ENCODE results near the gene PPIG.
"Not testable (repeated sequence)": the region's sequence is repeated elsewhere in the genome, so short reads cannot be mapped to it uniquely, and the experiment has no call there.

PPIG gene

GRCh38 chr2:169565686-169566085, 18.5 kb upstream of the PPIG start:
- no peak for FAIRE-seq
- no peak for DNase-seq (ENCODE audit: insufficient read length, low spot score)
- TF ChIP-seq, protein P1, sequence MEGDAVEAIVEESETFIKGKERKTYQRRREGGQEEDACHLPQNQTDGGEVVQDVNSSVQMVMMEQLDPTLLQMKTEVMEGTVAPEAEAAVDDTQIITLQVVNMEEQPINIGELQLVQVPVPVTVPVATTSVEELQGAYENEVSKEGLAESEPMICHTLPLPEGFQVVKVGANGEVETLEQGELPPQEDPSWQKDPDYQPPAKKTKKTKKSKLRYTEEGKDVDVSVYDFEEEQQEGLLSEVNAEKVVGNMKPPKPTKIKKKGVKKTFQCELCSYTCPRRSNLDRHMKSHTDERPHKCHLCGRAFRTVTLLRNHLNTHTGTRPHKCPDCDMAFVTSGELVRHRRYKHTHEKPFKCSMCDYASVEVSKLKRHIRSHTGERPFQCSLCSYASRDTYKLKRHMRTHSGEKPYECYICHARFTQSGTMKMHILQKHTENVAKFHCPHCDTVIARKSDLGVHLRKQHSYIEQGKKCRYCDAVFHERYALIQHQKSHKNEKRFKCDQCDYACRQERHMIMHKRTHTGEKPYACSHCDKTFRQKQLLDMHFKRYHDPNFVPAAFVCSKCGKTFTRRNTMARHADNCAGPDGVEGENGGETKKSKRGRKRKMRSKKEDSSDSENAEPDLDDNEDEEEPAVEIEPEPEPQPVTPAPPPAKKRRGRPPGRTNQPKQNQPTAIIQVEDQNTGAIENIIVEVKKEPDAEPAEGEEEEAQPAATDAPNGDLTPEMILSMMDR (IDR thresholded peaks at IDR 0.05; ENCODE audit: insufficient read depth, missing control alignments), result no peak

DNA sequence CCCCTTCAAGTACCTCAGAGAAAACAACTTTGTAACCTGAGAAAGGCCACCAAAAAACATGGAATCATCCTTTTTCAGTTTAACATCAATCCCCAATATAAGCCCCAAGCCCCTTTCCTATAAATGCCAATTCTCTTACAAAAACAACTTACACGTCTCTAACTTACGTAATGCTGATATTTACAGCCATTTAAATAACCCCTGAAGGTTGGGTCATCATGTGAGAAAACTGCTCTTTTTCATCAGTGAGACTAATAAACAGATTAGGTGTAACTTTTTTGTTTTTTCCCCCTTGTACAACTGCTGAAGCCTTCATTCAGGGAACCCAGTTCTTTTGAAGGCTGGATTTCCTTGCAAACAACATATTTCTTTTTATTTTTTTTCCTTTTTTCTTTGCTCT, 14.2 kb upstream of the PPIG start:
- peak; percentile 67 for FAIRE-seq
- TF ChIP-seq, protein P1 (IDR thresholded peaks at IDR 0.05; ENCODE audit: insufficient read depth, missing control alignments), result no peak
- DNase-seq (ENCODE audit: insufficient read length, low spot score), result no peak

- not testable (repeated sequence) for DNase-seq (ENCODE audit: insufficient read length, low spot score); FAIRE-seq
These were observed 13.4 kb upstream of the PPIG start for GRCh38 chr2:169570752-169571151.

DNA sequence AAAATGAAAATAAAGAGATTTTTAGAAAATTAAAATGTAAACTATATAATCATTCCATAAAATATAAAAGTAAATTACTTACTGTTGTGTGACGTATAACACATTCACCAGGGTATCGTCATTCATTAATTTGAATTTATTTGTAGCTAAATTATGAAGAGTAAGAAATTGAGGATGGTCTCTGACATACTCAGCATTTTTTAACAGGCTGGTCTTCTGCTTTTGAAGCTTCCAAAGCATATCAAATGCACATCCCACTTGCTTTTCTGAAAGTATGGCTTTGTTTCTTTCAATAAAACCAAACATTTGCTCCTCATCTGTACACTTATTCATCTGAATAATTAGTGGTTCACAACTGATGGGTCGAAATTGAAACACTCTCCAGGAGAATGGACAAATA, 12.6 kb upstream of the PPIG start:
- FAIRE-seq (no peak), DNase-seq (ENCODE audit: insufficient read length, low spot score) (no peak)
- TF ChIP-seq, protein P1 (IDR thresholded peaks at IDR 0.05; ENCODE audit: insufficient read depth, missing control alignments), result no peak

- TF ChIP-seq, protein P1 (IDR thresholded peaks at IDR 0.05; ENCODE audit: insufficient read depth, missing control alignments), result no peak
- FAIRE-seq, result no peak
These were observed 12.0 kb upstream of the PPIG start for GRCh38 chr2:169572189-169572588.

DNA sequence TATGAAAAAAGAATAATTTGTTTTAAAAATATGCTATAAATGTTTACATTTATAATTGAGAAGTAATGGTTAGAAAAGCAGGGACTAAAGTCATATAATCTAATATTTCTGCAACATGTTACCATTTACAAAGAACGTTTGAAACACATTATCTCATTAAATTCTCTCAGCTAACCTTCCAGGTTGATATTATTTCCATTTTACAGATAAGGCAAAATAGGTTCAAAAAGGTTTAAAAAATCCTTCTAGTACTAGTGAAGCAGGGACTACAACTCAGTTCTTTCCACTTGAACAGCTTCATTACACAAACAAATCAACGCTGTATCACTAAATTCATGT, 11.4 kb upstream of the PPIG start:
- TF ChIP-seq, protein P1 (IDR thresholded peaks at IDR 0.05; ENCODE audit: insufficient read depth, missing control alignments), result no peak
- peak; percentile 51 for FAIRE-seq
- DNase-seq (ENCODE audit: insufficient read length, low spot score), result no peak

More at GRCh38 chr2:169572189-169572588, 12.0 kb upstream of the PPIG start:
- DNase-seq (ENCODE audit: insufficient read length, low spot score), result no peak

- DNase-seq (ENCODE audit: insufficient read length, low spot score) (no peak), FAIRE-seq (no peak)
- TF ChIP-seq, protein P1 (IDR thresholded peaks at IDR 0.05; ENCODE audit: insufficient read depth, missing control alignments), result no peak
These were observed 10.8 kb upstream of the PPIG start, which contains the start of gene FASTKD1 for GRCh38 chr2:169573160-169573973. Gene FASTKD1, minus strand, starts transcription at chr2:169573865. Its CDS starts 1,836 bp downstream, at chr2:169572029.

Data from D721Med (cell line).